IMR-90 (cell line): Measurements from ENCODE around the gene AZU1. TPM values are rescaled to one million over a fixed set of nuclear protein-coding genes. Genes with fewer than 3 reads are reported as not detected.

ENCODE experiments used
- ATAC-seq: fragments of 200-7000 bp; cut with Tn5 transposase; 2 replicates; pipeline ENCODE4 v1.9.1; 2020; ENCODE audit warnings: low read depth, mild to moderate bottlenecking, moderate library complexity
- BruUV-seq: library from RNA; stranded (reverse); fragments of 400-500 nt; replicated peaks from 2 replicates; lab custom pipeline; 2021; lab: Mats Ljungman, UMichigan
- CTCF ChIA-PET: fragments of 300-600 bp; formaldehyde crosslinking; extraction: SDS; loops from one replicate; lab custom pipeline; 2021; ENCODE audit warnings: antibody characterized with exemption; lab: Yijun Ruan, JAX
- POLR2A ChIA-PET: fragments of 300-600 bp; sonication (Branson Sonifier 250); formaldehyde crosslinking; loops from one replicate; lab custom pipeline; 2022; ENCODE audit warnings: antibody characterized with exemption; ENCODE audit not compliant: unreplicated experiment; lab: Charles Lee
- DNase-seq: peaks from one replicate; pipeline ENCODE4 v3.0.0; 2013
- H2AFZ ChIP-seq: replicated peaks from 2 replicates; pipeline ENCODE3; 2013; ENCODE audit warnings: low read length, mild to moderate bottlenecking; ENCODE audit not compliant: poor library complexity
- H2AK5ac ChIP-seq: 2 replicates; pipeline ENCODE4 v1.6.1; 2013; ENCODE audit warnings: low read depth, low read length, inconsistent platforms
- H2AK9ac ChIP-seq: replicated peaks from 2 replicates; pipeline ENCODE3; 2013; ENCODE audit warnings: mild to moderate bottlenecking, low read depth, low read length, moderate library complexity; ENCODE audit not compliant: poor library complexity
- H2BK120ac ChIP-seq: 2 replicates; pipeline ENCODE4 v1.6.1; 2013; ENCODE audit warnings: low read depth, low read length, inconsistent platforms
- H2BK15ac ChIP-seq: 3 replicates; pipeline ENCODE4 v1.6.1; 2013; ENCODE audit warnings: low read depth, low read length, inconsistent platforms
- H2BK20ac ChIP-seq: 2 replicates; pipeline ENCODE4 v1.6.1; 2013; ENCODE audit warnings: low read depth, mild to moderate bottlenecking, inconsistent platforms, low read length, moderate library complexity
- H2BK5ac ChIP-seq: 2 replicates; pipeline ENCODE4 v1.6.1; 2013; ENCODE audit warnings: mild to moderate bottlenecking, low read depth, low read length, inconsistent platforms; ENCODE audit not compliant: poor library complexity, severe bottlenecking
- H3K14ac ChIP-seq: replicated peaks from 2 replicates; pipeline ENCODE4 v1.6.1; 2013; ENCODE audit warnings: low read depth, low read length, inconsistent platforms
- H3K18ac ChIP-seq: 2 replicates; pipeline ENCODE4 v1.6.1; 2013; ENCODE audit warnings: low read depth, low read length, control low read depth
- H3K23ac ChIP-seq: 2 replicates; pipeline ENCODE4 v1.6.1; 2013; ENCODE audit warnings: low read depth, low read length, inconsistent platforms
- H3K27ac ChIP-seq: 2 replicates; pipeline ENCODE4 v1.5.1; 2013; ENCODE audit warnings: mild to moderate bottlenecking, control low read depth, low read length; ENCODE audit not compliant: insufficient read depth
- H3K27me3 ChIP-seq: 2 replicates; pipeline ENCODE4 v1.6.1; 2013; ENCODE audit warnings: low read length; ENCODE audit not compliant: control insufficient read depth, insufficient read depth
- H3K36me3 ChIP-seq: 2 replicates; pipeline ENCODE4 v1.6.1; 2013; ENCODE audit warnings: low read length, mixed read lengths; ENCODE audit not compliant: control insufficient read depth, insufficient read depth
- H3K4ac ChIP-seq: 2 replicates; pipeline ENCODE4 v1.6.1; 2013; ENCODE audit warnings: low read depth, low read length, inconsistent platforms
- H3K4me1 ChIP-seq: 2 replicates; pipeline ENCODE4 v1.6.1; 2013; ENCODE audit warnings: low read length, mixed read lengths; ENCODE audit not compliant: control insufficient read depth, insufficient read depth
- H3K4me2 ChIP-seq: 2 replicates; pipeline ENCODE4 v1.6.1; 2013; ENCODE audit warnings: low read depth, mild to moderate bottlenecking, control low read depth, low read length, moderate library complexity
- H3K4me3 ChIP-seq: 2 replicates; pipeline ENCODE4 v1.5.1; 2013; ENCODE audit warnings: low read depth, mild to moderate bottlenecking, control low read depth, low read length, moderate library complexity; ENCODE audit not compliant: insufficient read depth
- H3K56ac ChIP-seq: 2 replicates; pipeline ENCODE4 v1.6.1; 2013; ENCODE audit warnings: low read length, inconsistent platforms; ENCODE audit not compliant: insufficient read depth; ENCODE audit errors: extremely low read depth
- H3K79me1 ChIP-seq, 2 experiments: 2 replicates each; pipeline ENCODE4 v1.6.1; 2013; ENCODE audit warnings: low read length in 2 of 2, inconsistent platforms in 1 of 2, low read depth in 1 of 2
- H3K9ac ChIP-seq: 2 replicates; pipeline ENCODE4 v1.6.1; 2013; ENCODE audit warnings: low read depth, low read length, control low read depth
- H3K9me1 ChIP-seq: 2 replicates; pipeline ENCODE4 v1.6.1; 2013; ENCODE audit warnings: low read length, inconsistent platforms; ENCODE audit not compliant: insufficient read depth
- H3K9me3 ChIP-seq: 2 replicates; pipeline ENCODE4 v1.6.1; 2013; ENCODE audit warnings: low read length; ENCODE audit not compliant: control insufficient read depth, insufficient read depth
- H4K20me1 ChIP-seq: 2 replicates; pipeline ENCODE4 v1.6.1; 2013; ENCODE audit warnings: low read length, inconsistent platforms; ENCODE audit not compliant: insufficient read depth
- H4K5ac ChIP-seq: 2 replicates; pipeline ENCODE4 v1.6.1; 2013; ENCODE audit warnings: mild to moderate bottlenecking, low read depth, low read length, control low read depth
- H4K8ac ChIP-seq, 2 experiments: 2 replicates each; pipeline ENCODE4 v1.6.1; 2013; ENCODE audit warnings: low read depth in 2 of 2, low read length in 2 of 2, control low read depth in 1 of 2, inconsistent platforms in 1 of 2
- H4K91ac ChIP-seq: 2 replicates; pipeline ENCODE4 v1.6.1; 2013; ENCODE audit warnings: low read depth, low read length, inconsistent platforms; ENCODE audit not compliant: insufficient read depth
- BHLHE40 ChIP-seq: fragments of 150-350 bp; IDR thresholded peaks from 2 replicates; pipeline ENCODE4 v1.6.1; 2016; ENCODE audit warnings: mild to moderate bottlenecking, low read depth, low read length
- CEBPB ChIP-seq: IDR thresholded peaks from 2 replicates; pipeline ENCODE4 v1.6.1; 2012; ENCODE audit warnings: low read depth, low read length, improper control_type of control experiment
- CHD1 ChIP-seq: IDR thresholded peaks from 2 replicates; pipeline ENCODE4 v1.6.1; 2012; ENCODE audit warnings: low read depth, low read length, improper control_type of control experiment
- CTCF ChIP-seq: conservative IDR thresholded peaks from 2 replicates; pipeline ENCODE4 v1.5.1; 2012; ENCODE audit warnings: mild to moderate bottlenecking, low read depth, low read length, improper control_type of control experiment
- ELK1 ChIP-seq: fragments of 150-350 bp; IDR thresholded peaks from 2 replicates; pipeline ENCODE4 v1.6.1; 2016; ENCODE audit warnings: low read depth, mild to moderate bottlenecking, low read length, moderate library complexity, borderline replicate concordance
- FOS ChIP-seq: fragments of 150-350 bp; IDR thresholded peaks from 2 replicates; pipeline ENCODE4 v1.6.1; 2016; ENCODE audit warnings: low read depth, low read length
- MAFK ChIP-seq: IDR thresholded peaks from 2 replicates; pipeline ENCODE4 v1.6.1; 2012; ENCODE audit warnings: low read depth, low read length, improper control_type of control experiment
- MAZ ChIP-seq: IDR thresholded peaks from 2 replicates; pipeline ENCODE4 v1.6.1; 2012; ENCODE audit warnings: low read depth, mild to moderate bottlenecking, low read length, improper control_type of control experiment, moderate library complexity, borderline replicate concordance
- MXI1 ChIP-seq: IDR thresholded peaks from 2 replicates; pipeline ENCODE4 v1.6.1; 2012; ENCODE audit warnings: low read depth, mild to moderate bottlenecking, low read length, moderate library complexity, borderline replicate concordance
- NFE2L2 ChIP-seq: fragments of 150-350 bp; IDR thresholded peaks from 2 replicates; pipeline ENCODE4 v1.6.1; 2016; ENCODE audit warnings: low read depth, mild to moderate bottlenecking, low read length
- POLR2A ChIP-seq: IDR thresholded peaks from 2 replicates; pipeline ENCODE4 v1.6.1; 2012; ENCODE audit warnings: mild to moderate bottlenecking, low read depth, low read length
- RAD21 ChIP-seq: IDR thresholded peaks from 2 replicates; pipeline ENCODE4 v1.6.1; 2012; ENCODE audit warnings: low read length, improper control_type of control experiment
- RCOR1 ChIP-seq: IDR thresholded peaks from 2 replicates; pipeline ENCODE4 v1.6.1; 2012; ENCODE audit warnings: mild to moderate bottlenecking, low read length, improper control_type of control experiment; ENCODE audit not compliant: insufficient replicate concordance
- RFX5 ChIP-seq: IDR thresholded peaks from 2 replicates; pipeline ENCODE4 v1.8.0; 2012; ENCODE audit warnings: low read depth, mild to moderate bottlenecking, low read length, moderate library complexity
- SMC3 ChIP-seq: fragments of 150-350 bp; IDR thresholded peaks from 2 replicates; pipeline ENCODE4 v1.6.1; 2016; ENCODE audit warnings: low read depth, mild to moderate bottlenecking, antibody characterized with exemption, low read length, moderate library complexity
- USF2 ChIP-seq: fragments of 150-350 bp; IDR thresholded peaks from 2 replicates; pipeline ENCODE4 v1.6.1; 2017; ENCODE audit warnings: mild to moderate bottlenecking, antibody characterized with exemption, low read length, low read depth
- WGBS, 2 experiments: methylation state at CpG; one replicate each; pipeline versions ENCODE4 v1.1.5 to v1.1.7; 2013; ENCODE audit warnings: missing lambda C conversion rate in 2 of 2; ENCODE audit not compliant: insufficient read length in 1 of 2; ENCODE audit errors: extremely low coverage in 2 of 2; 5-methylcytosine and 5-hydroxymethylcytosine counted together
- dilution Hi-C: fragments of 300-500 bp; cut with HindIII; formaldehyde crosslinking; loops from one replicate; pipeline ENCODE4 v1.14.3; 2018; ENCODE audit warnings: low sequenced_read_pairs; ENCODE audit not compliant: unreplicated experiment
- in situ Hi-C: fragments of 300-500 bp; cut with MboI; formaldehyde crosslinking; loops from 3 replicates; pipeline ENCODE4 v1.14.3; 2019; ENCODE audit warnings: low sequenced_read_pairs, inconsistent platforms, mixed read lengths
- intact Hi-C: fragments of 100-400 bp; cut with micrococcal nuclease; formaldehyde crosslinking; loops from 2 replicates; pipeline ENCODE4 v1.10.0; 2022
- polyA plus RNA-seq, 3 experiments: library from polyadenylated mRNA; depleted of rRNA; stranded (reverse); fragments of >200 nt; gene quantifications; 2 replicates each; pipeline ENCODE4 v1.2.3, GENCODE V29; 2012; ENCODE audit warnings: low replicate concordance in 1 of 3
- total RNA-seq: library from RNA; depleted of rRNA; stranded (reverse); fragments of >200 nt; gene quantifications from 2 replicates; pipeline ENCODE4 v1.2.3, GENCODE V29; 2012

Gene AZU1
- total and polyA plus RNA-seq, 2 of the 4 experiments (the other 2 are of a cell fraction), result 0.12 TPM; not detected in 1

GRCh38 chr19:812747-813218 lies 14.9 kb upstream of the AZU1 start:
- H3K27ac ChIP-seq, result no peak overlapping the region
- peaks cover 49% of the 10 kb centered on the region for H4K20me1 ChIP-seq
- ChIA-PET POLR2A (no interaction called here), CTCF (no interaction called here)
- in situ Hi-C loops (no loop called here), intact Hi-C loops (no loop called here), dilution Hi-C loops (no loop called here)
- no peak overlapping the region for H3K18ac ChIP-seq
- H3K79me1 ChIP-seq, result peaks cover 8 to 24% of the 10 kb centered on the region in 2 experiments
- H3K56ac ChIP-seq, result no peak overlapping the region
- no peak overlapping the region for H3K14ac ChIP-seq
- no peaks in the 10 kb centered on the region for H3K9me3 ChIP-seq
- H4K91ac ChIP-seq, result no peak overlapping the region
- peaks cover 67% of the 10 kb centered on the region for H3K36me3 ChIP-seq
- H3K4ac ChIP-seq, result no peak overlapping the region
- no peaks in the 10 kb centered on the region for H3K4me1 ChIP-seq
- WGBS, 2 experiments, result 93% methylated on average over 38 of the region's 72 CpGs; no CpG with 5 or more reads in 1 of the 2 experiments
- H3K9me1 ChIP-seq, result no peaks in the 10 kb centered on the region
- H3K4me2 ChIP-seq, result no peak overlapping the region
- no peak overlapping the region for H2AK5ac ChIP-seq
- no TSS peak for BruUV-seq
- no peaks in the 10 kb centered on the region for H3K27me3 ChIP-seq
- no peak overlapping the region for H2AFZ ChIP-seq
- H2BK5ac ChIP-seq, result no peak overlapping the region
- DNase-seq (no peak), ATAC-seq (no peak)
- no peak overlapping the region for H3K23ac ChIP-seq
- H4K5ac ChIP-seq, result no peak overlapping the region
- H2BK120ac ChIP-seq, result no peak overlapping the region
- H2BK20ac ChIP-seq, result no peak overlapping the region
- no peak overlapping the region for H3K9ac ChIP-seq
- H2AK9ac ChIP-seq, result no peak overlapping the region
- no peak overlapping the region for H4K8ac ChIP-seq
- no peak for TF ChIP-seq NFE2L2
- TF ChIP-seq MAFK, result no peak
- TF ChIP-seq USF2, result no peak
- TF ChIP-seq POLR2A, result no peak
- TF ChIP-seq RCOR1, result no peak
- TF ChIP-seq RFX5, result no peak
- no peak for TF ChIP-seq ELK1
- no peak for TF ChIP-seq CEBPB
- TF ChIP-seq MXI1, result no peak
- TF ChIP-seq RAD21, result no peak
- no peak for TF ChIP-seq MAZ
- no peak for TF ChIP-seq CHD1
- no peak for TF ChIP-seq FOS
- no peak for TF ChIP-seq BHLHE40
- no peak for TF ChIP-seq SMC3
- no peak for TF ChIP-seq CTCF
- H2BK15ac ChIP-seq, result no peak overlapping the region
- no peak overlapping the region for H3K4me3 ChIP-seq
